Rectal smooth muscle tissue (tissue), 1 donor: ENCODE results near the gene BHLHA9.
"Not testable (repeated sequence)": the region's sequence is repeated elsewhere in the genome, so short reads cannot be mapped to it uniquely, and the experiment has no call there.

Source experiments
- H3K27ac ChIP-seq: one replicate; pipeline ENCODE4 v1.7.0; 2013; ENCODE audit warnings: low read depth, low read length, inconsistent platforms
- H3K27me3 ChIP-seq: one replicate; pipeline ENCODE4 v1.7.0; 2013; ENCODE audit warnings: low read length; ENCODE audit not compliant: control insufficient read depth, insufficient read depth
- H3K36me3 ChIP-seq: one replicate; pipeline ENCODE4 v1.7.0; 2013; ENCODE audit warnings: low read length; ENCODE audit not compliant: control insufficient read depth, insufficient read depth
- H3K4me1 ChIP-seq: one replicate; pipeline ENCODE4 v1.7.0; 2013; ENCODE audit warnings: low read length; ENCODE audit not compliant: control insufficient read depth, insufficient read depth
- H3K4me3 ChIP-seq: one replicate; pipeline ENCODE4 v1.7.0; 2013; ENCODE audit warnings: low read length
- H3K9ac ChIP-seq: one replicate; pipeline ENCODE4 v1.7.0; 2013; ENCODE audit warnings: low read length

BHLHA9 gene

DNA sequence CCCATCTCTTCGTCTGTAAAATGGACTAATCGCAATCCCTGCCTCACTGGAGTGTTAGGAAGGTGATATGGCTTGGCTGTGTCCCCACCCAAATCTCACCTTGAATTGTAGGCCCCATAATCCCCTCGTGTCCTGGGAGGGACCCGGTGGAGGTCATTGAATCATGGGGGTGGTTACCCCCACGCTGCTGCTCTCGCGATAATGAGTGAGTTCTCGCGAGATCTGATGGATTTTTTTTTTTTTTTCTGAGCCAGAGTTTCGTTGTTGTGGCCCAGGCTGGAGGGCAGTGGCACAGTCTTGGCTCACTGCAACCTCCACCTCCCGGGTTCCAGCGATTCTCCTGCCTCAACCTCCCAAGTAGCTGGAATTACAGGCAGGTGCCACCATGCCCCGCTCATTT, 20.4 kb downstream of the BHLHA9 start:
- Histone ChIP-seq H3K4me1 (no peaks in the 10 kb centered on the region), H3K27me3 (no peaks in the 10 kb centered on the region), H3K36me3 (no peaks in the 10 kb centered on the region), H3K9ac (no peak overlapping the region), H3K27ac (no peak overlapping the region), H3K4me3 (no peak overlapping the region)

DNA sequence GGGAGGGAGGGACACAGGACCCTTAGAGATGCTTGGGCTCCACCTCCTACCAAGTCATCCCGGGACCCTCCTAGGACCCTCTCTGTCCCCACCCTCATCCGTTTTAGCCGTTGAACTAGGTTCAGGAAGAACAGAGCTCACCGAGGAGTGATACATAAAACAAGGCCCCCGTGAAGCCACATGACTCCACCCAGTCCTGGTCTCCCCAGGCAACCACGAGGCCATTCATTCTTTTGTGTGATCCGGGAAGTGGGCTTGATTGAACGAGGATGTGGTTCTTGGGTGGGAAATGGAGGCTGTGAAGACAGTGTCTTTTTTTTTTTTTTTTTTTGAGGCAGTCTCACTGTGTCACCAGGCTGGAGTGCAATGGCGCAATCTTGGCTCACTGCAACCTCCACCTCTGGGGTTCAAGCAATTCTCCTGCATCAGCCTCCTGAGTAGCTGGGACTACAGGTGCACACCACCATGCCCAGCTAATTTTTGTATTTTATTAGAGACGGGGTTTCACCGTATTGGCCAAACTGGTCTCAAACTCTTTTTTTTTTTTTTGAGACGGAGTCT, 24.0 kb downstream of the BHLHA9 start:
- Histone ChIP-seq H3K36me3 (no peaks in the 10 kb centered on the region), H3K4me3 (no peak overlapping the region), H3K27me3 (peaks cover 2% of the 10 kb centered on the region), H3K27ac (no peak overlapping the region), H3K4me1 (no peaks in the 10 kb centered on the region), H3K9ac (no peak overlapping the region)

DNA sequence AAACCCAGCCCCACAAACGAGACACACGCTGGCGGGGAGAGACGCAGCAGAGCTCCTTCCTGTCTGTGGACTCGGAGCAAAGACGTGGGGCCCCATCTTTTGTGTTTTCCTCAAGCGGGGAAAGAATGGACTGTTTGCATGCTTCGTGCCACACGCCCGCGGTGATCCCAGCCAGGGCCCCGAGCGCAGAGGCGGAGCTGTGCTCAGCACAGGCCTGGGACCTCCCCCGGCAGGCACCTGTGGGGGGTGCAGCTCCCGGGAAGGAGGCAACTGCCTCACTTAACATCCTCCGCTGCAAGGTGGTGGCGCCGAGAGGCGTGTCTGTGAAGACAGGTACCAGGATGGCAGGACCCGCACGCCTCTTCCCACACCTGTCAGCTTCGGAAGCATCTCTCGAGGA, 28.4 kb downstream of the BHLHA9 start:
- H3K4me1 ChIP-seq: no peaks in the 10 kb centered on the region
- H3K4me3 ChIP-seq: no peak overlapping the region
- peaks cover 5% of the 10 kb centered on the region for H3K27me3 ChIP-seq
- no peak overlapping the region for H3K9ac ChIP-seq
- H3K27ac ChIP-seq: no peak overlapping the region
- no peaks in the 10 kb centered on the region for H3K36me3 ChIP-seq

DNA sequence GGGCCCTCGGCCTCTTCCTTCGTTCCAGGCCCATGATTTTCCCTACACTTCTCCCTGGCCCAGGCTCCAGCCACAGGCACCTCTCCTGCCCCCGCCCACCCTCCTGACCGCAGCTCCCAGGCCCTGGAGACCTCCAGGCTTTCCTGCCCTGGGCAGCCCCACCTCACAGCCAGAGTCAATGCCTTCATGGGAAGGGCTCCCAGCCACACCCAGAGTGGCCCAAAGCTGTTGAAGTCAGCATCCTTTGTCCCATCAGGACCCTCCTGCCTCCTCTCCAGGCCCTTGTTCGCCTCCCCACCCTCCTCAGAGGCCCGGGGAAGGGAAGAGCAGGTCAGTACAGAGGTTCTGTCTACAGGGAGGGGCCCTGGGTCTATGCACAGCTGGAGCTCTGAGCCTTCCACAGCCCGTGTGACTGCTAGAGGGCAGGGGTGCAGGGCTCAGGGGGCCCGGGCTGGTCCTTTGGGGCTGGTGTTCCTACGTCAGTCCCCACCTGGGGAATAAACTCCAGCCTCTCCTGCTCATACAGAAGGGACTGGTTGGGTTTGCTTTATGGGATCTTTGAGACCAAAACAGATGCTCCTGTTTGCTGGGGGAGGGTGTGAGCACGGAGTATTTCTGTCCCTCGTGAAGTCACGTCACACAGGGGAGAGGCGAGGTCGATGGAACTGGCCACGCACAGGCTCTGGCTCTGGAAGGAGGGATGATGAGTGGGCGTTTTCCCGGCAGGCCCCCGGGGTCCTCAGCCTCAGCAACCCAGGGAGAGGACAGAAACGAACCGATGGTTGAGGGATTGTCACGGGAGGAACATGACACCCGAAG, 29.5 kb downstream of the BHLHA9 start:
- Histone ChIP-seq H3K27me3 (peaks cover 5% of the 10 kb centered on the region), H3K4me1 (no peaks in the 10 kb centered on the region), H3K27ac (no peak overlapping the region), H3K9ac (no peak overlapping the region), H3K4me3 (no peak overlapping the region), H3K36me3 (no peaks in the 10 kb centered on the region)

DNA sequence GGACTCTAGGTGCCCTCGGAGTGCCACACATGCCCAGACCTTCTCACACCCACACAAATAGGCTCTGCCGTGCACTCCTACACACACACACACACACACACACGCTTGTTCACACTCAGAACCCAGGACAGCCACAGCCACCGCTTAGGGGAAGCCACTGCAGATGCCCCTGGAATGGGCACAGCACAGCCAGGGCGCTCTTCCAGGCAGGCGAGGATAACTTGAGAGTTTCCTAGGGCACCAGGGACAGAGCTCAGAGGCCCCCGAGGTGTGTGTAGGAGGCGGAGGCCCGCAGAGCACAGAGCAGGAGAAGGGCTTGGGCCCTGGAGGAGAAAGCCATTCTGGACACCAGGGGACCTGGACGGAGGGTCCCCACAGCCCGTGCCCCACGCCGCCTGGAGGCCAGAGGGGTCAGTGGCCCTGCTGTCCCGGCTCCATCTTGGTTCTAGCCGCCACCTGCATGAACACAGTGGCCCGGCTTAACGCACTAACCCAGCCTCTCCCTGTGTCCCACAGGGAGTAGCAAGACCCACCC, 30.2 kb downstream of the BHLHA9 start:
- no peak overlapping the region for H3K4me3 ChIP-seq
- H3K27me3 ChIP-seq: peaks cover 5% of the 10 kb centered on the region
- no peak overlapping the region for H3K27ac ChIP-seq
- no peak overlapping the region for H3K9ac ChIP-seq
- no peaks in the 10 kb centered on the region for H3K4me1 ChIP-seq
- no peaks in the 10 kb centered on the region for H3K36me3 ChIP-seq

DNA sequence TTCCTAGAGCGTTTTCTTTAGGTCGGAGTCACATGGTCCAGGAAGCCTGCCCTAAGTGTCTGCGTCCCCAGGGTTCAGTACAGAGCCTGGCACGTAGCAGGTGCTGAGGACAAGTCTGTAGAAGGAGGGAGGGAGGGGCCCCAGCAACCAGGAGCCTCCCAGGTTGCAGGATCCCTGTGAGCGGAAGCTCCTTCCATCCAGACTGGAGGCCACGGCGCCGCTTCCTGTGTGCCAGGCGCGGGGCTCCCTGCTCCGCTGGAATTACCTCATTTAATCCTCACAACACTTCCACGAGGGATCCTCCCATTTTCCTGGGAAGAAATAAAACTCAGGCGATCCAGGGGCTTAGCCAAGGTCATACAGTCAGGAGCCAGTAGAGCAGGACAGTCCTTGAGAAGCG, 31.3 kb downstream of the BHLHA9 start:
- Histone ChIP-seq H3K27ac (no peak overlapping the region), H3K4me1 (no peaks in the 10 kb centered on the region), H3K4me3 (no peak overlapping the region), H3K9ac (no peak overlapping the region), H3K27me3 (peaks cover 5% of the 10 kb centered on the region), H3K36me3 (no peaks in the 10 kb centered on the region)

DNA sequence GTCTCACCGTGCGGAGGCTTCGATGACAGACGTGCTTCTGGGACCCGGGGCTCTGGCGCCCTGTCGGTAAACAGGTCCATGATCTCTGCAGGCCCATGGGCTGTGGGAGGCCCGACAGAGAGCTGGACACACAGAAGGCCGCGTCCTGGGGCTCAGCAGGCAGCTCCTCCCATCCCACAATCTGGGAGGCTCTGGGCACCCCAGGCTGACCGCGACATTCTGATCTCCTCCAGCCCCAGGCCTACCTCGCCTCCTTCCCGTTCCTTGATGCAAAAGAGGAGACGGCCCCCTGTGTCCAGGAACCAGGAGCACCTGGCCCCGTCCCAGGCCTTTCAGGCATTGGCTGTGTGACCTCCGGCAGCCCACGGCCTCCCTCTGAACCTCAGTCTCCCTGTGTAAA, 32.5 kb downstream of the BHLHA9 start:
- Histone ChIP-seq H3K27ac (no peak overlapping the region), H3K4me1 (no peaks in the 10 kb centered on the region), H3K36me3 (no peaks in the 10 kb centered on the region), H3K27me3 (peaks cover 3% of the 10 kb centered on the region), H3K4me3 (no peak overlapping the region), H3K9ac (no peak overlapping the region)

DNA sequence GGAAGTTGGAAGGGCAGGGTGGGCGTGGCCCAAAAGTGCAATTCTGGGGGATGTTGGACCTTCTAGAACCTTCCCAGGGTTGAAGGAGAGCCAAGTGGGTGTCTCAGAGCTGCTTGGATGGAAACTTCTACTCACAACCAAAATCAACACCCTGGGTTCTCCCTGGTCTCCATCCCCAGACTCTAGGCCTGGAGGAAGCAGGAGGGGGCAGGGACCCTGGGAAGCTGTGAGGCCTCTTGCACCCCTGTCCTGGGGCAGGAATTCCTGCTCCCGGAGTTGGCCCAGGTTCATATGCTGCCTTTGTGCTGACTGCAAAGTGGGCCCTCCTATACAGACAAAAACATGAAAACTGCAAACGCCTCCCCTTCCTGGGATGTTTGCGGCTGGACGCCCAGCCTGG, 34.3 kb downstream of the BHLHA9 start:
- no peaks in the 10 kb centered on the region for H3K36me3 ChIP-seq
- H3K27ac ChIP-seq: no peak overlapping the region
- H3K27me3 ChIP-seq: peaks cover 2% of the 10 kb centered on the region
- H3K4me3 ChIP-seq: no peak overlapping the region
- H3K4me1 ChIP-seq: no peaks in the 10 kb centered on the region
- no peak overlapping the region for H3K9ac ChIP-seq

DNA sequence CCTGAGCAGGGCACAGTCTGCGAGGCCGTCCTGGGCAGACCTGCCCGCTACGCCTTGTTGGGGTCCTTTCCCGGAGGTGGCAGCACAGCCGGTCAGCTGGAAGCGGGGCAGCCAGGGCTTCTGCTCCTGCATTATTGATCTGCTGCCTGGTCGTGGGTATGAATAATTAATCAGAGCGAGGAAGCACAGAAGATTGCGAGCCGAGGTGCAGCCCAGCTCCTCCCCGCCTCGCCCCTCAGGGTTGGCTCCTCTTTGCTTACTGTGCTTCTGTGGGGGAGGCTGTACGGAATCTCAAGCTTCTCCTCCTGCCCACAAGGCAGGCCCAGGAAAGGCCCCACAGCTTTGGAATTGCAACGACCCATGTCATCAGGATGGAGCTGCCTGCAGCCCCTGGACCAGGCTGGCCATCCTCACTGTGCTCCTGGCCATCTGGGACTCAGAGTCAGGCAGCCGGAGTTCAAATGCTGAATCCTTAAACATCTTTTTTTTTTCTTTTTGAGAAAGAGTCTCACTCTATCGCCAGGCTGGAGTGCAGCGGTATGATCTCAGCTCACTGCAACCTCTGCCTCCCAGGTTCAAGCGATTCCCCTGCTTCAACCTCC, 34.8 kb downstream of the BHLHA9 start:
- Histone ChIP-seq H3K9ac (no peak overlapping the region), H3K4me3 (no peak overlapping the region), H3K27me3 (no peaks in the 10 kb centered on the region), H3K4me1 (no peaks in the 10 kb centered on the region), H3K36me3 (no peaks in the 10 kb centered on the region), H3K27ac (no peak overlapping the region)

DNA sequence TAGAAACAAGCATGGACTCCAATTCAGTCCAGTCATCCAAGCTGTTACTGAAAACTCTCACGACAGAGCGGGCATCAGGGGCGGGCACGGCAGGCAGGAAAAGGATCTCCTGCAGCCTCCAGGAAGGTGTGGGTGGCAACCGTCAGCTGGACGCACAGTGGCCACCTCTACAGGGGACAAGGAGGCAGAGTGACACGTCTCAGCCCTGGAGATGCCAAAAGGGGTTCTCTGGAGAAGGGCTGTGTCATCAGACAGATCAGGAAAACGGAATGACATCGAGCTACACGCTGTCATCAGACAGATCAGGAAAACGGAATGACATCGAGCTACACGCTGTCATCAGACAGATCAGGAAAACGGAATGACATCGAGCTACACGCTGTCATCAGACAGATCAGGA, 37.6 kb downstream of the BHLHA9 start:
- not testable (repeated sequence) for H3K27me3 ChIP-seq, H3K27ac ChIP-seq, H3K9ac ChIP-seq, H3K36me3 ChIP-seq, H3K4me1 ChIP-seq, H3K4me3 ChIP-seq

DNA sequence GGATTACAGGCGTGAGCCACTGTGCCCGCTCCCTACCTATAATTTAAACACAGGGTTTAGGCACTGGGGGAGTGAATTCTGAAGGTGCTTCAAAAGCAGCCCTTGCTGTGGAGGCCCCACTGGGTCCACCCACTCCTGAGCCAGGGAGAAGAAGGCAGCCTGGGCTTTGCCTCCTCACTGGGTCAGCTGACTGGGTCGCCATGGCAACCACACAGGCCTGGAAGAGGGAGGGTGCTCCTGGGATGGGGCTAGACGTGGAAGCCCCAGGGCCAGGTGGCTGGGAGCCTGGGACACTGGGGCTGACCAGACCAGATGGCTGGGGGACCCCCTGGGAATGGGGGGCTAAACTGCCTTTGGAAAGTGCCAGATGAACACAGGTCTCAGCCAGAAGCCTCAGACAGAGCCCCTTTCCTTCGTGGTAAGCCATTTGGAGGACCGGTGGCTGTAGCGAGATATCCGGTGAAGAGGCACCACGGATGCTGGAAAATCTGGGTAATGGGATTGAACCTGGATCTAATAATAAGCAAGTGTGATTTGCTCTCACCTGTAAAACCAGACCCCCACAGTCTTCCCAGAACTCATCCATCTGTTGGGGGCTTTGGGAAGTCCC, 42.1 kb downstream of the BHLHA9 start:
- Histone ChIP-seq H3K27ac (no peak overlapping the region), H3K9ac (no peak overlapping the region), H3K4me1 (no peaks in the 10 kb centered on the region), H3K27me3 (peaks cover 10% of the 10 kb centered on the region), H3K36me3 (no peaks in the 10 kb centered on the region), H3K4me3 (no peak overlapping the region)

DNA sequence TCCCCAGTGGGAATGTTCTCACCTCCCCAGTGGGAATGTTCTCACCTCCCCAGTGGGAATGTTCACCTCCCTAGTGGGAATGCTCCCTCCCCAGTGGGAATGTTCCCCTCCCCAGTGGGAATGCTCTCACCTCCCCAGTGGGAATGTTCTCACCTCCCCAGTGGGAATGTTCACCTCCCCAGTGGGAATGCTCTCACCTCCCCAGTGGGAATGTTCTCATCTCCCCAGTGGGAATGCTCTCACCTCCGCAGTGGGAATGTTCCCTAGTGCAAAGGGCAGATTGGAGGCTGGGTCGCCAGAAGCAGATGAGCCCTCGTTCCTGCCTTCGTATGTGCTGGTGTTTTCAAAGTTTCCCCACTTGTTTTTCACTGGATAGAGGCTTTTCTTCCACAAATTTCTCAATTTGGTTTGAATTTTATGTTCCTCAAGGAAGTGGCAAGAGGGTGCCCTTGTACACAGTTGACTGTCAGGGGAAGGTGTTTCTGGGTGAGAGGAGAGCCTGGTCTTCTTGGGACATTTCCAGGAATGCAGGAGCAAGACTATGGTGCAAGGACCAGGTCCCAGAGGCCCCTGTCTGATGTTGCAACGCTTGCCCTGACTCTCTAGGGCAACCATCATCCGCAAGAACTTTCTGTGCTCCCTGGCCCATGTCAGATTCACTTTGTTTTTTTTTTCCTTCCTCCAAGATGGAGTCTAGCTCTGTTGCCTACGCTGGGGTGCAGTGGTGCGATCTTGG, 43.2 kb downstream of the BHLHA9 start:
- Histone ChIP-seq H3K27ac (no peak overlapping the region), H3K9ac (no peak overlapping the region), H3K4me3 (no peak overlapping the region), H3K36me3 (no peaks in the 10 kb centered on the region), H3K4me1 (no peaks in the 10 kb centered on the region), H3K27me3 (peaks cover 10% of the 10 kb centered on the region)
